GM19240 (cell line): Measurements from ENCODE around the gene NHLH1.
"Not testable (repeated sequence)": the region's sequence is repeated elsewhere in the genome, so short reads cannot be mapped to it uniquely, and the experiment has no call there.

Experiments used
- DNase-seq: peaks from one replicate; pipeline ENCODE4 v3.0.0; 2011; ENCODE audit warnings: low spot score; ENCODE audit not compliant: insufficient read length

The NHLH1 gene

GRCh38 chr1:160377585-160378206, 10.8 kb downstream of the NHLH1 start:
- no peak for DNase-seq

GRCh38 chr1:160384812-160385211, 17.9 kb downstream of the NHLH1 start:
- not testable (repeated sequence) for DNase-seq

GRCh38 chr1:160388406-160388805, 21.5 kb downstream of the NHLH1 start:
- DNase-seq = not testable (repeated sequence)

- no peak for DNase-seq
Measured at GRCh38 chr1:160394673-160395072, 27.8 kb downstream of the NHLH1 start.

GRCh38 chr1:160397651-160398050, 30.8 kb downstream of the NHLH1 start:
- no peak for DNase-seq

GRCh38 chr1:160398823-160399222, 32.0 kb downstream of the NHLH1 start:
- no peak for DNase-seq

- DNase-seq = no peak
Measured at GRCh38 chr1:160399544-160400222, 32.8 kb downstream of the NHLH1 start.

- DNase-seq = no peak
Measured at GRCh38 chr1:160400223-160400645, 33.4 kb downstream of the NHLH1 start, which contains the start of gene VANGL2. TSS of gene VANGL2 (plus strand) at chr1:160400564. CDS start at chr1:160415838, 15,274 bp downstream.

GRCh38 chr1:160400646-160401486, 34.0 kb downstream of the NHLH1 start:
- no peak for DNase-seq

GRCh38 chr1:160401487-160401805, 34.6 kb downstream of the NHLH1 start:
- no peak for DNase-seq

GRCh38 chr1:160402001-160402795, 35.3 kb downstream of the NHLH1 start:
- no peak for DNase-seq

GRCh38 chr1:160403244-160403643, 36.4 kb downstream of the NHLH1 start:
- no peak for DNase-seq

GRCh38 chr1:160404094-160404493, 37.2 kb downstream of the NHLH1 start:
- DNase-seq = no peak

GRCh38 chr1:160405331-160405877, 38.5 kb downstream of the NHLH1 start:
- DNase-seq = no peak

- DNase-seq = no peak
Measured at GRCh38 chr1:160406131-160406968, 39.5 kb downstream of the NHLH1 start.

- no peak for DNase-seq
Measured at GRCh38 chr1:160407839-160408801, 41.2 kb downstream of the NHLH1 start.

GRCh38 chr1:160408864-160409263, 42.0 kb downstream of the NHLH1 start:
- DNase-seq = no peak

GRCh38 chr1:160409486-160409885, 42.6 kb downstream of the NHLH1 start:
- DNase-seq = no peak

GRCh38 chr1:160410406-160411005, 43.6 kb downstream of the NHLH1 start:
- DNase-seq = no peak
